Fibroblast of lung (primary cell): ENCODE data around the gene ASAP2. TPM values are rescaled to one million over a fixed set of nuclear protein-coding genes. Genes with fewer than 3 reads are reported as not detected.

Source experiments
- DNase-seq, 2 donors: peaks; one replicate each; pipeline versions ENCODE4 v3.0.0 to v3.0.0-alpha.2; 2010; ENCODE audit warnings: low read depth in 2 of 2
- H2AFZ ChIP-seq: 2 replicates; pipeline ENCODE4 v1.5.1; 2012; ENCODE audit warnings: low read length, control low read depth, inconsistent platforms
- H3K27ac ChIP-seq: 2 replicates; pipeline ENCODE4 v1.5.1; 2011; ENCODE audit warnings: low read length, control low read depth; ENCODE audit not compliant: insufficient read depth
- H3K27me3 ChIP-seq: 2 replicates; pipeline ENCODE4 v1.5.1; 2011; ENCODE audit warnings: mild to moderate bottlenecking, low read length; ENCODE audit not compliant: control insufficient read depth, insufficient read depth
- H3K36me3 ChIP-seq: 2 replicates; pipeline ENCODE4 v1.5.1; 2011; ENCODE audit warnings: low read length; ENCODE audit not compliant: control insufficient read depth, insufficient read depth
- H3K4me1 ChIP-seq: 2 replicates; pipeline ENCODE4 v1.5.1; 2011; ENCODE audit warnings: low read length; ENCODE audit not compliant: control insufficient read depth, insufficient read depth; ENCODE audit errors: extremely low read depth
- H3K4me2 ChIP-seq: 2 replicates; pipeline ENCODE4 v1.5.1; 2011; ENCODE audit warnings: low read length, control low read depth; ENCODE audit not compliant: insufficient read depth; ENCODE audit errors: extremely low read depth
- H3K4me3 ChIP-seq, 4 experiments: fragments of 200-600 bp in 1 of 4; sonication (generic) in 1 of 4; replicated peaks in 1 of 4; 2 replicates each; pipeline ENCODE4 v1.5.1; 2011 to 2016; ENCODE audit warnings: low read length in 4 of 4, low read depth in 3 of 4, mild to moderate bottlenecking in 3 of 4, control low read depth in 2 of 4, inconsistent platforms in 1 of 4, mixed read lengths in 1 of 4; ENCODE audit not compliant: insufficient read depth in 1 of 4; ENCODE audit errors: control extremely low read depth in 1 of 4
- H3K79me2 ChIP-seq: 2 replicates; pipeline ENCODE4 v1.5.1; 2012; ENCODE audit warnings: mild to moderate bottlenecking, low read length, inconsistent platforms; ENCODE audit not compliant: control insufficient read depth, insufficient read depth
- H3K9ac ChIP-seq: 2 replicates; pipeline ENCODE4 v1.5.1; 2011; ENCODE audit warnings: mild to moderate bottlenecking, low read length, control low read depth; ENCODE audit not compliant: insufficient read depth
- H3K9me3 ChIP-seq: 2 replicates; pipeline ENCODE4 v1.5.1; 2012; ENCODE audit warnings: low read depth, low read length; ENCODE audit not compliant: control insufficient read depth, insufficient read depth
- H4K20me1 ChIP-seq: 2 replicates; pipeline ENCODE4 v1.5.1; 2011; ENCODE audit warnings: low read length; ENCODE audit not compliant: control insufficient read depth, insufficient read depth; ENCODE audit errors: extremely low read depth
- CTCF ChIP-seq, 2 donors: IDR thresholded peaks in 1 of 2; conservative IDR thresholded peaks in 1 of 2; 1 replicate in 1 of 2; 2 replicates in 1 of 2; pipeline ENCODE4 v1.5.1; 2011 to 2012; ENCODE audit warnings: low read length in 2 of 2, control low read depth in 1 of 2, inconsistent platforms in 1 of 2, low read depth in 1 of 2, mild to moderate bottlenecking in 1 of 2
- EZH2 ChIP-seq: IDR thresholded peaks from 2 replicates; pipeline ENCODE4 v1.5.1; 2012; ENCODE audit warnings: low read length, control low read depth, mild to moderate bottlenecking; ENCODE audit errors: missing control alignments
- polyA plus RNA-seq, 2 donors: library from polyadenylated mRNA; depleted of rRNA in 1 of 2; stranded (reverse) in 1 of 2; unstranded in 1 of 2; fragments of >200 nt; gene quantifications; 2 replicates each; pipeline ENCODE4 v1.2.1, GENCODE V29; 2011 to 2012; ENCODE audit warnings: missing spikeins in 1 of 2
- total RNA-seq: library from RNA; depleted of rRNA; stranded (reverse); fragments of >200 nt; gene quantifications from 2 replicates; pipeline ENCODE4 v1.2.1, GENCODE V29; 2014

ASAP2 gene
- total and polyA plus RNA-seq, 2 donors (not counting 1 experiment from before 2014, with no cell fraction given), result 19.2 to 19.9 TPM

DNA sequence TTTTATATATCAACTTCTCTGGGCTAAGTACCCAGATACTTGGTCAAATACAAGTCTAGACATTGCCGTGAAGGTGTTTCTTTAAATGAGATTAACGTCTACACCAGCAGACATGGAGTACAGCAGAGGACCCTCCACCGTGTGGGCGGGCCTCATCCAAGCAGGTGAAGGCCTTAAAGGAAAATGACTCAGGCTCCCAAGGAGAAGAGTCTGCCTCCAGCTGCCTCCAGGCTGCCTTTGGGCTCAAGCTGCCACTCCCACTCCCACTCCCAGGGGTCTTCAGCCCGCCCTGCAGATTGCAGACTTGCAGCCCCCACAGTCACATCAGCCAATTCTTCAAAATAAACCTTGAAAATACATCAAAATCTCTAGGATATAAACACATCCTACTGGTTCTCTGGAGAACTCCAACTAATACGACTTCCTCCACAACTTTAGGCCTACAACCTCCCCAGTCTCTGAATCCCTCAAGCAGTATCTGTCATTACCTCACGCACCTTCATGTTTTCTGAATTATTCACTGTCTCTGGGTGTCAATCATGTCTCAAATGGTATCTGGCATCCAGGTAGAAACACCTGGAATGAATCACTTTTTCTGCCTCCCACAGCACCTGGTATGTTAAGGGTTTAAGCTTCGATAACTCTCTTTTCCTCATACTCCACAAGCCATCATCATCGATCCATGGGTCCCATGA, 209.8 kb downstream of the ASAP2 start:
- H3K36me3 ChIP-seq, result peaks cover 5% of the 10 kb centered on the region

DNA sequence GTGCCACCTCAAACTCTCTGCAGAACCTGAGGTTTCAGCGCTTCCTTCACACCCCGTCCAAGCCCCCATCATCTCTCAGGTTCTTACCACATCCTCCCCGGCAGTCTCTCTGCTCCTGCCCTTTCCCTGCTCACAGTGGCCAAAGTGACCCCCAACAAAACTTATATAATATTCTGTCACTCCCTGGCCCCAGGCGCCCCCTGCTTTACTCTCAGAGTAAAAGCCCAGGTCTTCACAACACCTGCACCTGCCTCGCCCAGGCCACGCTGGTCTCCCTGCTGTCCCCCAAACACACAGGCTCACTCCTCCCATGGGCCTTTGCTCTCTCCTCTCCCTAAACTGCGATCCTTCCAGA, 210.3 kb downstream of the ASAP2 start:
- no peak overlapping the region for H3K4me2 ChIP-seq
- H2AFZ ChIP-seq, result no peak overlapping the region
- no peak overlapping the region for H3K27ac ChIP-seq
- TF ChIP-seq EZH2, result no peak
- TF ChIP-seq CTCF (conservative IDR thresholded peaks at IDR 0.05 in 1 of 2, IDR thresholded peaks at IDR 0.05 in 1 of 2; ENCODE audit: low read depth in 1 of 2, low read length in 2 of 2), result no peak
- no peaks in the 10 kb centered on the region for H3K9me3 ChIP-seq
- no peak for DNase-seq
- no peaks in the 10 kb centered on the region for H3K27me3 ChIP-seq
- peaks cover 5% of the 10 kb centered on the region for H3K36me3 ChIP-seq
- peaks cover 64% of the 10 kb centered on the region for H3K79me2 ChIP-seq
- no peaks in the 10 kb centered on the region for H3K4me1 ChIP-seq
- H3K9ac ChIP-seq, result no peak overlapping the region
- H3K4me3 ChIP-seq, result no peak overlapping the region
- no peaks in the 10 kb centered on the region for H4K20me1 ChIP-seq

More for the DNA sequence above, 209.8 kb downstream of the ASAP2 start:
- Histone ChIP-seq H3K79me2 (peaks cover 59% of the 10 kb centered on the region), H3K27ac (no peak overlapping the region), H3K4me2 (no peak overlapping the region), H3K4me1 (no peaks in the 10 kb centered on the region), H3K4me3 (no peak overlapping the region), H2AFZ (no peak overlapping the region), H3K9ac (no peak overlapping the region), H4K20me1 (no peaks in the 10 kb centered on the region), H3K9me3 (no peaks in the 10 kb centered on the region), H3K27me3 (no peaks in the 10 kb centered on the region)
- no peak for DNase-seq
- TF ChIP-seq CTCF (conservative IDR thresholded peaks at IDR 0.05 in 1 of 2, IDR thresholded peaks at IDR 0.05 in 1 of 2; ENCODE audit: low read depth in 1 of 2, low read length in 2 of 2), result no peak
- no peak for TF ChIP-seq EZH2

- Histone ChIP-seq H3K27me3 (no peaks in the 10 kb centered on the region), H2AFZ (no peak overlapping the region), H3K9me3 (no peaks in the 10 kb centered on the region), H3K36me3 (peaks cover 4% of the 10 kb centered on the region), H3K27ac (no peak overlapping the region), H3K4me3 (no peak overlapping the region), H3K79me2 (peaks cover 72% of the 10 kb centered on the region), H3K4me2 (no peak overlapping the region), H3K4me1 (no peaks in the 10 kb centered on the region), H4K20me1 (no peaks in the 10 kb centered on the region), H3K9ac (no peak overlapping the region)
- DNase-seq, result no peak
- TF ChIP-seq CTCF (conservative IDR thresholded peaks at IDR 0.05 in 1 of 2, IDR thresholded peaks at IDR 0.05 in 1 of 2; ENCODE audit: low read depth in 1 of 2, low read length in 2 of 2), result no peak
Observed at GRCh38 chr2:9417725-9418124, 211.1 kb downstream of the ASAP2 start.
